DLD1 (cell line): ENCODE measurements around the gene SH3BP5L.

Experiments used
- in situ Hi-C: cut with HindIII; loops from 2 replicates; pipeline ENCODE4 v1.10.0; 2017; ENCODE audit warnings: low sequenced_read_pairs

SH3BP5L gene

GRCh38 chr1:248851390-248851789, 25.7 kb upstream of the SH3BP5L start:
- in situ Hi-C loops = no loop called here

DNA sequence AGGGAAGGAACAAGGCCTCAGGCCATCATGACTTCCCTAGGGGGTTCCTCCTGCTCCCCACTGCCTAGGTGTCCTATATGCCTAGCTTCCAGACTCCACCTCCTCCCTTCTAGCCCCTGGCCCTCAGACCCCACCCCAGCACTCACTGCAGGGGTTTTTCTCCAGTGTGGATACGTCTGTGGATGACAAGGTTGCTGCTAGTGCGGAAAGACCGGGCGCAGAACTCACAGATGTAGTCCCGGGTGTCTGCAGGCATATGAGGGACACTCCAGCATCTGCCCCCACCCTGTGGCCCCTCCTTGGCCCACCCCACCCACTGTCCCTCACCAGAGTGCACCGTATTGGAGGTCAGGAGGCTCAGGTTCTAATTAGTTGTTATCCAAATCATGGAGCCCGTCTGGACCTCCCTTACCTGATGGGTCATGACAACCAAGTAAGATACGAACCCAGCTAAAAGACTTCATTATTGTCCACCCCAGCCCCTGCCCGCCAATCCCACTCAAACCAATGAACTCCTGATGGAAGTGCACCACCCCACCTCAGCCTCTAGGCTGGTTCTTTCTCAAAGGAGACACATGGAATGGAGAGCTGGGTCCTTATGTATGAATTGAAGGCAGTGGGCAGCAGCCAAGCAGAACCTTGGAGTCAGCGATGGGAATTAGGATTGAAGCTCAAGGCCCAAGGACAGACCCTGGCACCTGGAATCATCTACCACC, 25.0 kb upstream of the SH3BP5L start:
- in situ Hi-C loops = no loop called here

GRCh38 chr1:248850124-248850523, 24.4 kb upstream of the SH3BP5L start:
- in situ Hi-C loops = no loop called here

- in situ Hi-C loops = no loop called here
Observed at GRCh38 chr1:248849637-248850036, 23.9 kb upstream of the SH3BP5L start.

- in situ Hi-C loops = no loop called here
Observed at GRCh38 chr1:248849152-248849551, 23.4 kb upstream of the SH3BP5L start.

GRCh38 chr1:248848602-248849001, 22.9 kb upstream of the SH3BP5L start:
- in situ Hi-C loops = no loop called here

DNA sequence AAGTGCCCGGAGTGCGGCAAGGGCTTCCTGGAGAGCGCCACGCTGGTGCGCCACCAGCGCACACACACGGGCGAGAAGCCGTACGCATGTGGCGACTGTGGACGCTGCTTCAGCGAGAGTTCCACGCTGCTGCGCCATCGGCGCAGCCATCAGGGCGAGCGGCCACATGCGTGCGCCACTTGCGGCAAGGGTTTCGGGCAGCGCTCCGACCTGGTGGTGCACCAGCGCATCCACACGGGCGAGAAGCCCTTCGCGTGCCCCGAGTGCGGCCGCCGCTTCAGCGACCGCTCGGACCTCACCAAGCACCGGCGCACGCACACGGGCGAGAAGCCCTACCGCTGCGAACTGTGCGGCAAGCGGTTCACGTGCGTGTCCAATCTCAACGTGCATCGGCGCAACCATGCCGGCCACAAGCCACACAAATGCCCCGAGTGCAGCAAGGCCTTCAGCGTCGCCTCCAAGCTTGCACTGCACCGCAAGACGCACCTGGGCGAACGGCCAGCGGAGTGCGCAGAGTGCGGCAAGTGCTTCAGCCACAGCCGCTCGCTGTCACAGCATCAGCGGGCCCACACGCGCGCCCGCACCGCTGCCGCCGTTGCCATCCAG, 22.3 kb upstream of the SH3BP5L start:
- in situ Hi-C loops = no loop called here

GRCh38 chr1:248847181-248847955, 21.7 kb upstream of the SH3BP5L start:
- in situ Hi-C loops = no loop called here

GRCh38 chr1:248844526-248844925, 18.8 kb upstream of the SH3BP5L start:
- in situ Hi-C loops = no loop called here

- in situ Hi-C loops = no loop called here
Observed at GRCh38 chr1:248843687-248844086, 18.0 kb upstream of the SH3BP5L start.

DNA sequence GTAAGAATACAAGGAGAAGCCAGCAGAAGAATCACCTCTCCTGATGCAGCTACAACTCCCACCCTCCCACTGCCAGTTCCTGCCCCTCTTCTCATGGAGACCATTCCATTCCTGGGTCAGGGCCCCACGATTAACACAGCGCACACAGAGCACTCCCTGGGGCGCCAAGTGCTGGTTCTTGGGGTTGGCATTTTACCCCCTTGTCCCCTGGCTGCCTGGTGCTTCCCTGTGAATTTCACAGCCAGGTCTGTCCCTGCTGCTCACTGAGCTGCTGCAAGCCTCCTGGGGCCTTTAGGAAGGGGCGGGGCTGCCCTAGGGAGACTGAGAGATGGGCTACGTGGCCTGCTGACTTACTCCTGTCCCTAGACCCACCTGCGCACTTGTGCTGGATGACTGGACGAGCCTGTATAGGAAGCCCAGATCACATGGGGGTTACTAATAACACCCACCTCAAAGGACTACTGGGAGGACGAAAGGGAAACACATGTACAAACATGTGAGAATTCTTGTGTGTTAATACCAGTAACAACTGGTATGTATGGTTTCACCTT, 17.1 kb upstream of the SH3BP5L start:
- in situ Hi-C loops = no loop called here

- in situ Hi-C loops = no loop called here
Observed at GRCh38 chr1:248841702-248842395, 16.1 kb upstream of the SH3BP5L start.

DNA sequence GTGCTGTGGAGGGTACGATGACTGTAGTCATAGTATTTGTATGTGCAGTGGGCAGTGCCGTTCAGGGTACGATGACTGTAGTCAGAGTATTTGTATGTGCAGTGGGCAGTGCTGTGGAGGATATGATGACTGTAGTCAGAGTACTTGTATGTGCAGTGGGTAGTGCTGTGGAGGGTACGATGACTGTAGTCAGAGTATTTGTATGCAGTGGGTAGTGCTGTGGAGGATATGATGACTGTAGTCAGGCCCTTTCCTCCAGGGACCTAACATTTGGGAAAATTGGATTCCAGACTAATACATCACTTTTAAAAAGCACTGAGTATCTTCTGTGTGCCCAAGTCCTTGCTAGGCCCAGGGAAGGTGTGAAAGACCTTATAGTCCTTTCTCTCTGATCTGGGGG, 15.2 kb upstream of the SH3BP5L start:
- in situ Hi-C loops = no loop called here

- in situ Hi-C loops = no loop called here
Observed at GRCh38 chr1:248839168-248839555, 13.4 kb upstream of the SH3BP5L start.

DNA sequence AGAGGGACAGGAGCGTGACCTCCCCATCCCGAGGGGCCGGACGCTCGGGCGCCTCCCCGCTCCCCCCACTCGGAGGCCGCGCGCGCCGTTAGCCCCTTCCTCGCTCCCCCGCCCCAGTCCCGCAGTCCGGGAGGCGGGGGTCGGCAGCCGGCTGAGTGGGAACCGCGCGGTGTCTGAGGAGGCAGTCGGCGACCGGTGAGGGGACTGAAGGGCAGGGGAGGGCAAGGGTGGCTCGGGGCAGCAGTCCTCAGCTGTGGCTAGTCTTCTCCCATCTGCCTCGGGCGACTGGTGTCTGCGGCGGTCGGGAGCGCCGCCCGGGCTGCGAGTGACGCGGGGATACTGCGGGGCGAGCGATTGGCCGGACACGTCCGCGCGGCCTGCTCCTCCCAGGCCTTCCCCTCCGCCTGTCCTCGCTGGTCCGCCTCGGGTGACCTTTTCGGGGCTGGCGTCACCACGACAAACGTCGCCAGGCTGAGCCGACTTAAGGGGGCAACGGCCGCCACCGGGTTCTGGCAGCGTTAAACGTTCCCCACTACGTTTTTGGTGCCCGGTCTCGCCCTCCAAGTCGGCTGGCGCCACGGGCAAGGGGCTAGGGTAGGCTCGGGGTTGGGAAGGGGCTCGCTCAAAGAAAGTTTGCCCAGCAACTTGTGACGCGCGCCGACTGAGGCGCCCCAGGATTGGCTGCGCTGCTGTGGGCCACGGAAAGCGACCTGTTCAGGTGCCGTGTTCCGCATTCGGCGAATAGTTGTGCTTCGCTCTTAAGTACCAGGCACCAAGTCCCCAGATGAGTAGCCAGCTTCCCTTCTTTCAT, 12.8 kb upstream of the SH3BP5L start:
- in situ Hi-C loops = no loop called here

GRCh38 chr1:248837781-248838356, 12.2 kb upstream of the SH3BP5L start, which contains the start of gene ZNF672:
TSS of gene ZNF672 (plus strand) at chr1:248838224. CDS start at chr1:248847275, 9,051 bp downstream.
- in situ Hi-C loops = no loop called here

DNA sequence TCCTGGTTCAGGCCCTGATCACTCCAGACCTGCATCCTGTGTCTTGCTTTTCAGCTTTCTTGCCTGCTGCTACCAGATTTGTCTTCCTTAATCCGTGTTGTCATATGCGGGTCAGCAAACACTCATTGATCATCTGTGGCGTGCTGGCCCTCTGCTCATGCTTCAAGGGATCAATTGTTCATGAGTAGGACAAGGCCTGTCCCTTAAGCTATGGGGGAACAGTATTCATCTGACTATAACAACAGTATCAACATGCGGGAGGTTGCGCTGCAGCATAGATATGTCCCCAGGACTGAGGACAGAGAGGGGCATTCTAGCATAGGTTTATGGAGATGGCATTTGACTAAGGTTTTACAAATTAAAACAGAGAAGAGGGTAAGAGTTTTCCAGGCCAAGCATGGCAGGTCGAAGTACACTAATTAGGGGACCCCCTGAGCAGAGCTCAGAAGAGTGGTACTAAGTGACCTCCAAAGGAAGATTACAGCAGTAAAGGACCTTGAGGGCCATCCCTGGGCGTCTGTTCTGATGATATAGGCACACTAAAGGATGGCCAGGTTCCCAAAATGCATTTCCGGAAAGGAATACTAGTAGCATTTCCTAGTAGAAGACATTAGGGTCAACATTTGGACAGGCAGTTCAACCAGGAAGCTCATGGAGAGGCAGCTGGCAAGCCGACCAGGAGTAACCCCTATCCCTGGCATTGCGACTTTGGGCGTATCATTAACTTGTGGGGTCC, 11.5 kb upstream of the SH3BP5L start:
- in situ Hi-C loops = no loop called here

- in situ Hi-C loops = no loop called here
Observed at GRCh38 chr1:248834343-248834940, 8.7 kb upstream of the SH3BP5L start.

DNA sequence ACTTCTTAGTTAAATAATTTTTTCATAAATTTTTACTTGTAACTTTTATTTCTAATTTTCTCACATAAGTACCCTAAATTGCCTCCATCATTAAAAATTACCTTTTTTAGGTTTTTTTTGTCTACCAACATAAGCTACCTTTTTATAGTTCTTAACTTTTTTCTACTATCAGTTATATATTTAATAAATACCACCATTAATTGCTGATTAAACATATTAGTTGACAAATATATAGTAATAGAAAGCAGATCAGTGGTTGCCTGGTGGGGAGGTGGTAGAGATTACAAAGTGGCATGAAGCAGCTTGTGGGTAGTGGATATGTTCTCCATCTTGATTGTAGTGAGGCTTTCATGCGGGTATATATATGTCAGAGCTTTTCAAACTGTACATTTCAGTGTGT, 6.1 kb upstream of the SH3BP5L start:
- in situ Hi-C loops = no loop called here
